Renal cortex interstitium (tissue), 11 donors: Measurements from ENCODE around the gene ATN1. TPM values are rescaled to one million over a fixed set of nuclear protein-coding genes. Genes with fewer than 3 reads are reported as not detected.

Experiments
- DNase-seq, 11 donors: peaks; one replicate each; pipeline ENCODE4 v3.0.0-alpha.2; 2013; ENCODE audit warnings: low read depth in 9 of 11, low spot score in 4 of 11; ENCODE audit errors: extremely low read depth in 1 of 11
- polyA plus RNA-seq, 3 donors: library from polyadenylated mRNA; unstranded; fragments of 120-200 nt; gene quantifications; one replicate each; pipeline ENCODE4 v1.2.1, GENCODE V29; 2013; ENCODE audit not compliant: insufficient read length in 3 of 3

ATN1 gene
- polyA plus RNA-seq, 3 donors = 91.9 to 142 (median 139) TPM

GRCh38 chr12:6921539-6921938, 6.2 kb upstream of the ATN1 start:
- no peak for DNase-seq

GRCh38 chr12:6921996-6922946, 5.5 kb upstream of the ATN1 start:
- DNase-seq = no peak

GRCh38 chr12:6923003-6923732, 4.6 kb upstream of the ATN1 start:
- no peak for DNase-seq

GRCh38 chr12:6923851-6924250, 3.9 kb upstream of the ATN1 start:
- no peak for DNase-seq

- DNase-seq = no peak
These were observed 2.6 kb upstream of the ATN1 start for GRCh38 chr12:6925239-6925539.

- peak in 1 of 11 donors; percentile 62 for DNase-seq
These were observed 2.0 kb upstream of the ATN1 start for GRCh38 chr12:6925540-6926279.

- no peak for DNase-seq
These were observed 403 bp downstream of the ATN1 start for GRCh38 chr12:6928022-6928702.

- no peak for DNase-seq
These were observed 1.1 kb downstream of the ATN1 start for GRCh38 chr12:6928703-6929407.

- DNase-seq = no peak
These were observed 2.0 kb downstream of the ATN1 start for GRCh38 chr12:6929466-6930452.

GRCh38 chr12:6932766-6933165, 5.0 kb downstream of the ATN1 start:
- DNase-seq = no peak

- no peak for DNase-seq
These were observed 6.4 kb downstream of the ATN1 start for GRCh38 chr12:6934110-6934509.

GRCh38 chr12:6935371-6936193, 7.8 kb downstream of the ATN1 start:
- no peak for DNase-seq

GRCh38 chr12:6936194-6936635, 8.5 kb downstream of the ATN1 start:
- DNase-seq = no peak

- DNase-seq = no peak
These were observed 9.1 kb downstream of the ATN1 start for GRCh38 chr12:6936636-6937480.

GRCh38 chr12:6937481-6938352, 10.0 kb downstream of the ATN1 start:
- DNase-seq = peak in 9 of 11 donors; percentile 89 to 95 (median 93)
